SK-N-MC (cell line): ENCODE data around the gene TMEM59L.
A peak's percentile ranks its signal among the peaks of the same experiment; 100 is the strongest.

Experiments used
- DNase-seq: peaks from one replicate; pipeline ENCODE4 v3.0.0-alpha.2; 2011; ENCODE audit warnings: low read depth, low spot score
- H3K27ac ChIP-seq: fragments of 200-600 bp; sonication (generic); 2 replicates; pipeline ENCODE4 v1.5.1; 2016; ENCODE audit warnings: mixed run types
- H3K36me3 ChIP-seq: fragments of 200-600 bp; sonication (generic); 2 replicates; pipeline ENCODE4 v1.6.1; 2017; ENCODE audit warnings: antibody characterized with exemption, low read length, mixed read lengths; ENCODE audit not compliant: insufficient read depth
- H3K4me3 ChIP-seq: fragments of 200-600 bp; sonication (generic); 2 replicates; pipeline ENCODE4 v1.5.1; 2016
- H3K9ac ChIP-seq: fragments of 200-600 bp; sonication (generic); 2 replicates; pipeline ENCODE4 v1.8.0; 2017; ENCODE audit warnings: mixed run types, mixed read lengths; ENCODE audit not compliant: insufficient read length
- H3K9me3 ChIP-seq: fragments of 200-600 bp; sonication (generic); 2 replicates; pipeline ENCODE4 v1.6.1; 2017; ENCODE audit warnings: low read depth, mild to moderate bottlenecking, antibody characterized with exemption, low read length, moderate library complexity, mixed read lengths
- EZH2 ChIP-seq: fragments of 200-600 bp; sonication (generic); IDR thresholded peaks from one replicate; pipeline ENCODE4 v1.6.1; 2017; ENCODE audit warnings: antibody characterized with exemption
- FOXP2 ChIP-seq: optimal IDR thresholded peaks from 2 replicates; pipeline ENCODE3; 2011; ENCODE audit warnings: mild to moderate bottlenecking, moderate library complexity; ENCODE audit not compliant: insufficient read depth; ENCODE audit errors: extremely low read length, control extremely low read depth
- POLR2AphosphoS5 ChIP-seq: IDR thresholded peaks from 2 replicates; pipeline ENCODE4 v1.6.1; 2012; ENCODE audit warnings: mild to moderate bottlenecking, low read depth, low read length, borderline replicate concordance

The TMEM59L gene

DNA sequence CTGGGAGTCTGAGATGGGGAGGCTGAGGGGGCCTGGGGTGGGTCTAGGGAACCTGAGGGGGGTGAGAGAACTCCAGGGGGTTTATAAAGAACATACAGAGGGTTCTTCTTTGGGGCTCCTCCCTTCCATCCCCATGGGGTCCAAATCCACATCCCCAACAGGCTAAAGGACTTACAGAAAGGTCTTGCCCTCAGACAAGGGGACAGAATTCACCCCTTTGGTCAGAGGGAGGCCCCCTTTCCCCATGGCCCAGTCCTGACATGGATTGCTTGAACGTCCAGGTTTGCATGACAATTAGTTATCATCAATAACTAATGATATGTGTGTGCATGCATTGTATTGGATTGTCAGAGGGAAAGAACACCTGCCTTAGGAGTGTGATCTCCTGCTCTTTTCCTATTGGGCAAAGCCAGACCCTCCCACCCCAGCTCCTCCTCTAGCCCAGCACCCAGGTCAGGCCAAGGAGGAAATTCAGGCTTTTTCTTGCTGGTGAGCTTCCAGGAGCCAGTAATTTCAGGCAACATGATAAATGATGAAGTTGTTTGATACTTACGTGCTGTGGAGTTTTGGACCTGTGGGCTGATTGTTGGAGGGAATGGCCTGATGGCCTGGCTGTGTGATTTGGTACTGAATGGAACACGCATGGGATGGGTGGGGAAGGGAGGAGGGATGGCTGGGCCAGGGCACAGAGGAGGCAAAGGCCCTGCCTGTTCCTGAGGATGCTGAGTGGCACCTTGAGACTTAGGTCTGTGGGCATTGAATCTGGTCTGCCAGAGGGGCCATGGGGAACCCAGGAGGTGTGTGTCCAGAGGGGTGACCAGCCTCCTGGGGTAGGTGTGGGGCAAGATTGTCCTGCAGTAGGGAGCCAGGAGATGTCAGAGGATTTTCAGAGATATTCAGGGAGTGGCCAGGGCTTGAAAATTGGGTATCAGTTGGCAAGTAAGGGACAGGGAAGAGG, 25.3 kb downstream of the TMEM59L start:
- no peak for DNase-seq
- peak overlapping the region; percentile 97 for H3K4me3 ChIP-seq
- no peak for TF ChIP-seq EZH2
- no peak for TF ChIP-seq POLR2AphosphoS5
- TF ChIP-seq FOXP2: no peak
- H3K9me3 ChIP-seq: no peaks in the 10 kb centered on the region
- H3K27ac ChIP-seq: no peak overlapping the region
- H3K36me3 ChIP-seq: no peaks in the 10 kb centered on the region
- H3K9ac ChIP-seq: peak overlapping the region; percentile 96

DNA sequence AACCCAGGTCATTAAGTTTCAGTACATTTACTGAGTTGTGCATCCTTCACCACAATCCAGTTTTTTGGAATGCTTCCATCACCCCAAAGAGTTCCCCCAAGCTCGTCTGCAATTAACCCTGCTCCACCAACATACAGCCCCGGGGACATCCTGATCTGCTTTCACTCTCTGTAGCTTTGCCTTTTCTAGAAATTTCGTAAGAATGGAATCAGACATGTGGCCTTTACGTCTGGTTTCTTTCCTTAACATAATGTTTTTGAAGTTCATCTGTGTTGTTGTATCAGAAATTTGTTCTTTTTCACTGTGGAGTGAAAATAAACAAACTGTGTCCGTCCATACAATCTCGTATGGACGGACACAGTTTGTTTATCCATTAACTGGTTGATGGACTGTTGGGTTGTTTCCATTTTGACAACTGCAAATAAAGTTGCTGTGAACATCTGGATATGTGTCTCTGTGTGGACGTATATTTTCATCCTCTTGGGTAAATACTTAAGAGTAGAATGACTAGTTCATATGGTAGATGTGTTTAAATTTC, 27.1 kb downstream of the TMEM59L start:
- Histone ChIP-seq H3K9me3 (no peaks in the 10 kb centered on the region), H3K36me3 (no peaks in the 10 kb centered on the region), H3K27ac (no peak overlapping the region), H3K9ac (no peak overlapping the region), H3K4me3 (no peak overlapping the region)
- TF ChIP-seq POLR2AphosphoS5: no peak
- no peak for TF ChIP-seq EZH2
- no peak for TF ChIP-seq FOXP2
- no peak for DNase-seq

DNA sequence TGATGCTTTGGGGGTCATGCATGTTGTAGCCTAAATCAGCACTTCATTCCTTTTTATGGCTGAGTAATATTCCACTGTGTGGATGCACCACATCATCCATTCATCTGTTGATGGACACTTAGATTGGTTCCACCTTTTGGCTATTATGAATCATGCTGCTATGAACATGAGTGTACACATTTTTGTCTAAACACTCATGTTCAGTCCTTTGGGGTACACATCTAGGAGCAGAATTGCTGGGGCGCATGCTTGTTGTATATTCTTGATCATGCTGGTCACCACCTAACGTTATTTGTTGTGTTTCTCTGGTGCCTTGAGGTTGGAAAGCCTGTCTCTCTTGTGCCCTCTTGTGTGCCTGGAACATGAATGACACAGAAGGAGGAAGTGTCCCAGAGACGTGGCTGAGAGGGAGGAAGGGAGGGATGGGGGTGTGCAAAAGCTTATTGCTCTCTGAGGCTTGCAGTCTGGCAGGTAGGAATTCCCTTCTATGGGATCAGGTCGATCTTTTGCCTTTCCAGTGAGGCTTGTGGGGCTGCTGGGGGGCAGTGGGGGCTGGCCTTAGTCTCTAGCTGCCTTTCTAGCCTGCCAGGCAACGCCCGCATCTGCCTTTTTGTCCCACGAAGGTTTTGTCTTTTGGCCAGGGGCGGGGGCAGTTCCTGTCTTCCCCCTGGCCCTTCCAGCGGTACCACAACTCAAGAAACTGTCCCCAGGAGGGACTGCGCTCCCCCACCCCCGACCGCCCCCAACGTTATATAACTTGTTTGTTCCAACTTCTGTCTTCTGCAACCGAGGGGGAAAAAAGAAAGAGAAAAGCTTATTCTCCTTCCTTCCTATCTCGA, 31.7 kb downstream of the TMEM59L start:
- Histone ChIP-seq H3K4me3 (no peak overlapping the region), H3K9me3 (no peaks in the 10 kb centered on the region), H3K9ac (no peak overlapping the region), H3K27ac (no peak overlapping the region), H3K36me3 (no peaks in the 10 kb centered on the region)
- no peak for DNase-seq
- no peak for TF ChIP-seq FOXP2
- TF ChIP-seq POLR2AphosphoS5: no peak
- no peak for TF ChIP-seq EZH2

DNA sequence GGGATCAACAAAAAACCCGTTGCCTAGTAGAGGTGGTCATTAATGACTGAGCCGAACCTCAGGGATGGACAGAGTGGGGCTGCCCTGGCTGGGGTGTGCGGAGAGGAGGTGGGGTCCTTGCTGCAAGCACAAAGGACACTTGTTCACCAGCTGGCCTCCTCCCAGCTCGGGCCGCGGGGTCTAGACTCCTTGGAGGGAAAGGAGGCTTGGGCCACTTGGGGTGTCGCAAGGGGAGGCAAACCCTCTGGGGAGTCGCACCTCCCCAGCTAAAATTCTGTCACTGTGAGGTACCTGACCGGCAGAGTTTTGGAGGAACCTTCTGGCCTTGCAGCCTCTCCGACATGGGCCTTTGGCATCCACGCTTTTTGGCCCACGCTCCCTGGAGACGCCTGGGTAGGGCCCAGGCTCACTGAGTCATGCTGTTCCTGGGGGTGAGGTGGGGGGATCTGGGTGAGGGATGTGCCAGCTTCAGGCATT, 32.4 kb downstream of the TMEM59L start:
- Histone ChIP-seq H3K4me3 (no peak overlapping the region), H3K27ac (no peak overlapping the region), H3K9ac (no peak overlapping the region), H3K9me3 (no peaks in the 10 kb centered on the region), H3K36me3 (no peaks in the 10 kb centered on the region)
- no peak for TF ChIP-seq POLR2AphosphoS5
- no peak for TF ChIP-seq FOXP2
- no peak for TF ChIP-seq EZH2
- no peak for DNase-seq

DNA sequence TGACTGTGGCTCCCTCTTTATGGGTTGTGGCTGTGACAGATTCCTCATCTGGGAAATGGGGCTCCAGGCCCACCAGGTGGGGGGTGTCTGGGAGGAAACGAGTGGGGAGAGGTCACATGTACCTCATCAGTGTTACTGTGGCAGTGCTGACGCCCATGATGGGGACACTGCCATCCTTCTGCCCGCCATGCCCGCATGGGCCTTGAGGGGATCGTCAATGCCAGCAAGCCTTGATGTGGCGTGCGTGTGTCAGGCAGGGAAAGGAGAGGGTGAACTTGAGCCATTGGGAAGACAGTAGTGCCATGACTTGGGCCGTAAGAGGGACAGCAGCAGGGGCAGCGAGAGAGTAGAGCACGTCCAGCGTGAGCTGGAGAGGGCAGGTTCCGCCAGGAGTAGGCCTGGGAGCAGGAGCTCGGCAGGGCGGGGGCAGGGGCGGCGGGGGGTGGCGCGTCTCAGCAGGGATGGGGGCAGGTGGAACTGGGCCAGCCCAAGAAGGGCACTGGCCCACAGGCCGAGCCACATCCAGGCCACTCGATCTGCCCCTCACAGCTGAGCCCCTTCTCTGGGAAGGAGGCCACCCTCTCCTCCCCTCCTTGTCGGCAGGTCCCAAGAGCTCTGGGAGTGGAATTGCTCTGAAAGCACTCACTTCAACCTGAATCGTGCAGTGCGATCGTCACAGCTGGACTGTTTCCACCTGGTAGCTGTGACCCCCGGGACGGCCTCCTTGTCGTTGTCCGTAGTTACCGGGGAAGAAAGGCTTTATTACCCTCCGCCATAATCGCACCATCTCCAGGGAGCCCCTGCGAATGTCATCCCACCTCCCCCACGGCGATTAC, 34.1 kb downstream of the TMEM59L start:
- TF ChIP-seq EZH2 (no peak), POLR2AphosphoS5 (no peak), FOXP2 (no peak)
- no peak for DNase-seq
- H3K9ac ChIP-seq: no peak overlapping the region
- no peak overlapping the region for H3K27ac ChIP-seq
- H3K4me3 ChIP-seq: no peak overlapping the region
- no peaks in the 10 kb centered on the region for H3K36me3 ChIP-seq
- H3K9me3 ChIP-seq: no peaks in the 10 kb centered on the region

- no peaks in the 10 kb centered on the region for H3K36me3 ChIP-seq
- H3K9me3 ChIP-seq: no peaks in the 10 kb centered on the region
- DNase-seq: no peak
- H3K27ac ChIP-seq: no peak overlapping the region
- TF ChIP-seq FOXP2 (no peak), EZH2 (no peak), POLR2AphosphoS5 (no peak)
- H3K9ac ChIP-seq: no peak overlapping the region
- H3K4me3 ChIP-seq: no peak overlapping the region
Observed at GRCh38 chr19:18647371-18647767, 34.7 kb downstream of the TMEM59L start.

- Histone ChIP-seq H3K9ac (no peak overlapping the region), H3K27ac (no peak overlapping the region), H3K36me3 (no peaks in the 10 kb centered on the region), H3K9me3 (no peaks in the 10 kb centered on the region), H3K4me3 (no peak overlapping the region)
- TF ChIP-seq EZH2 (no peak), POLR2AphosphoS5 (no peak), FOXP2 (no peak)
- DNase-seq: no peak
Observed at GRCh38 chr19:18647807-18648206, 35.1 kb downstream of the TMEM59L start.

DNA sequence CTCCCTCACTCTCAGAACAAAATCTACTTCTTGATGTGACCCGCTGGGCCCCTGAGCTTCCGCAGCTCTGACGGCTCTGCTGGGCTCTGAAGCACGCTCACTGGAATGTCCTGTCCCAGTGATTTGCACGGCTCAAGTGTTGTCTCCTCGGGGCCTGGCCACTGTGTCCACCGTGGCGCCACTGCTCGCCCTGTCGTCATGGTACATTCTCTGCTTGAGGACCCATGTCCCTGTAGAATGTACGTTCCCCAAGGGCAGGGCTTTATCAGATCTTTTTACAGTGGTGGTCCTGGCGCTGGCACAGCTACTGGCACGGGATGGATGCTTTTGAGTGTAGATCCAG, 36.3 kb downstream of the TMEM59L start:
- no peaks in the 10 kb centered on the region for H3K36me3 ChIP-seq
- TF ChIP-seq EZH2 (no peak), FOXP2 (no peak), POLR2AphosphoS5 (no peak)
- no peaks in the 10 kb centered on the region for H3K9me3 ChIP-seq
- H3K27ac ChIP-seq: no peak overlapping the region
- no peak overlapping the region for H3K9ac ChIP-seq
- H3K4me3 ChIP-seq: no peak overlapping the region
- DNase-seq: no peak
